HL-60 (cell line): ENCODE data around the gene SYT11.

ENCODE experiments used
- POLR2AphosphoS5 ChIP-seq: IDR thresholded peaks from 2 replicates; pipeline ENCODE4 v1.6.1; 2012; ENCODE audit warnings: low read depth
- TF ChIP-seq, protein P1 (sequence below): IDR thresholded peaks from one replicate; pipeline ENCODE4 v1.5.1; 2011; ENCODE audit warnings: low read length, control low read depth, inconsistent platforms; ENCODE audit not compliant: insufficient read depth

DNA sequence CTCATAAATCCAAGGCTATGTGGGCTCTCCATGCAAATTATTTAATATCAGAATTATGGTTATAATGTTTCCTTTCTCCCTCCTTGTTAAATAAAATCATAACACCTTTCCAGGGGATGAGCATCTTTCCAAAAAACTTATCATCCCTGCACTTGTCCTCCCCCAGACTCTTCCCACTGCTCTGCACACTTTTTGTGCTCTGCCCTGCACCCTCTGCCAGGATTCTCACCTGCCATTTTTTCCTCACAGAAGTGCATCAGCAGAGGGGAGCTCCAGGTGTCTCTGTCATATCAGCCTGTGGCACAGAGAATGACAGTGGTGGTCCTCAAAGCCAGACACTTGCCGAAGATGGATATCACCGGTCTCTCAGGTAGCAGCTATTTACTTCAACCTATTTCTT, 20.9 kb downstream of the SYT11 start:
- TF ChIP-seq, protein P1, sequence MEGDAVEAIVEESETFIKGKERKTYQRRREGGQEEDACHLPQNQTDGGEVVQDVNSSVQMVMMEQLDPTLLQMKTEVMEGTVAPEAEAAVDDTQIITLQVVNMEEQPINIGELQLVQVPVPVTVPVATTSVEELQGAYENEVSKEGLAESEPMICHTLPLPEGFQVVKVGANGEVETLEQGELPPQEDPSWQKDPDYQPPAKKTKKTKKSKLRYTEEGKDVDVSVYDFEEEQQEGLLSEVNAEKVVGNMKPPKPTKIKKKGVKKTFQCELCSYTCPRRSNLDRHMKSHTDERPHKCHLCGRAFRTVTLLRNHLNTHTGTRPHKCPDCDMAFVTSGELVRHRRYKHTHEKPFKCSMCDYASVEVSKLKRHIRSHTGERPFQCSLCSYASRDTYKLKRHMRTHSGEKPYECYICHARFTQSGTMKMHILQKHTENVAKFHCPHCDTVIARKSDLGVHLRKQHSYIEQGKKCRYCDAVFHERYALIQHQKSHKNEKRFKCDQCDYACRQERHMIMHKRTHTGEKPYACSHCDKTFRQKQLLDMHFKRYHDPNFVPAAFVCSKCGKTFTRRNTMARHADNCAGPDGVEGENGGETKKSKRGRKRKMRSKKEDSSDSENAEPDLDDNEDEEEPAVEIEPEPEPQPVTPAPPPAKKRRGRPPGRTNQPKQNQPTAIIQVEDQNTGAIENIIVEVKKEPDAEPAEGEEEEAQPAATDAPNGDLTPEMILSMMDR: no peak
- no peak for TF ChIP-seq POLR2AphosphoS5
